Measurements from ENCODE around the gene RND3.

RND3 gene

DNA sequence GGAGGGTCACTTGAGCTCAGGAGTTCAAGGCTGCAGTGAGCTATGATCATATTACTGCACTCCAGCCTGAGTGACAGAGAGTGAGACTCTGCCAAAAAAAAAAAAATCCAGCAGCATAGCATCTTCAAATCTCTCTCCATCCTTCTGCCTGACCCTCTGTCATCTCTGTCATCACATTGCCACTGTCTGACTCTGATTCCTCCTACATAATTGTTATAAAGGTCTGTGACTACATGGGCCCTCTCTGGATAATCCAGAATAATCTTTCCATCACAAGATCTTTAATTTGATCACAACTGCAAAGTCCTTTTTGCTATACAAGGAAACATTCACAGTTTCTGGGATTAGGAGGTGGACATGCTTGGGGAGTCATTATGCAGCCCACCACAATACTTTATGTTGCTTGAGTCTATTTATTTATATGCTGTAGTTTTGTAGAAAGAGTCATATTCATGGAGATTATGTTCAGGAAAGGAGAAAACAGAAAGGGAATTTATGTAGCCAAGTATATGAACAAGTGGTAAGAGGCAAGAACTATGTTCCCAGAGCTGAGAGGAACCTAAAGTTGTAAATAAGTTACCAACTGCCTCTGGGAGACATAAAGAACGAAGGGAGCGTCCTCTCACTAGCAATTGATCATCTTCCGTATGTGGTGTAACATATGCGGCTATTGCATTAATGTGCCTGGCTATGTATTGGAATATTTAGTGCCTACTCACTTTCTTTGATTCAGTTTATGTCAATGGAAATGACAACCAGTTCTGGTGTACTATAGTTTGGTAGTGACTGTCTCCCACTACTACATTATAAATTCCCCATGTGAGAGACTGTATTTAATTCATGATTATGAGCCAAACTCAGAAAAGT lies 21.5 kb downstream of the RND3 start:
- no peak for DNase-seq (ENCODE audit: low read depth)
- TF ChIP-seq, protein P1, sequence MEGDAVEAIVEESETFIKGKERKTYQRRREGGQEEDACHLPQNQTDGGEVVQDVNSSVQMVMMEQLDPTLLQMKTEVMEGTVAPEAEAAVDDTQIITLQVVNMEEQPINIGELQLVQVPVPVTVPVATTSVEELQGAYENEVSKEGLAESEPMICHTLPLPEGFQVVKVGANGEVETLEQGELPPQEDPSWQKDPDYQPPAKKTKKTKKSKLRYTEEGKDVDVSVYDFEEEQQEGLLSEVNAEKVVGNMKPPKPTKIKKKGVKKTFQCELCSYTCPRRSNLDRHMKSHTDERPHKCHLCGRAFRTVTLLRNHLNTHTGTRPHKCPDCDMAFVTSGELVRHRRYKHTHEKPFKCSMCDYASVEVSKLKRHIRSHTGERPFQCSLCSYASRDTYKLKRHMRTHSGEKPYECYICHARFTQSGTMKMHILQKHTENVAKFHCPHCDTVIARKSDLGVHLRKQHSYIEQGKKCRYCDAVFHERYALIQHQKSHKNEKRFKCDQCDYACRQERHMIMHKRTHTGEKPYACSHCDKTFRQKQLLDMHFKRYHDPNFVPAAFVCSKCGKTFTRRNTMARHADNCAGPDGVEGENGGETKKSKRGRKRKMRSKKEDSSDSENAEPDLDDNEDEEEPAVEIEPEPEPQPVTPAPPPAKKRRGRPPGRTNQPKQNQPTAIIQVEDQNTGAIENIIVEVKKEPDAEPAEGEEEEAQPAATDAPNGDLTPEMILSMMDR (IDR thresholded peaks at IDR 0.05; ENCODE audit: low read depth, low read length, missing control alignments): no peak
- H3K4me3 ChIP-seq (ENCODE audit: low read depth, low read length): no peak overlapping the region
- in situ Hi-C loops (cut with HindIII; ENCODE audit: low sequenced_read_pairs): no loop called here

- in situ Hi-C loops (cut with HindIII; ENCODE audit: low sequenced_read_pairs): no loop called here
- DNase-seq (ENCODE audit: low read depth): no peak
- H3K4me3 ChIP-seq (ENCODE audit: low read depth, low read length): no peak overlapping the region
- TF ChIP-seq, protein P1 (IDR thresholded peaks at IDR 0.05; ENCODE audit: low read depth, low read length, missing control alignments): no peak
Measured at GRCh38 chr2:150464986-150465385, 22.5 kb downstream of the RND3 start.

- TF ChIP-seq, protein P1 (IDR thresholded peaks at IDR 0.05; ENCODE audit: low read depth, low read length, missing control alignments): no peak
- in situ Hi-C loops (cut with HindIII; ENCODE audit: low sequenced_read_pairs): no loop called here
- H3K4me3 ChIP-seq (ENCODE audit: low read depth, low read length): no peak overlapping the region
- no peak for DNase-seq (ENCODE audit: low read depth)
Measured at GRCh38 chr2:150464270-150464669, 23.2 kb downstream of the RND3 start.

DNA sequence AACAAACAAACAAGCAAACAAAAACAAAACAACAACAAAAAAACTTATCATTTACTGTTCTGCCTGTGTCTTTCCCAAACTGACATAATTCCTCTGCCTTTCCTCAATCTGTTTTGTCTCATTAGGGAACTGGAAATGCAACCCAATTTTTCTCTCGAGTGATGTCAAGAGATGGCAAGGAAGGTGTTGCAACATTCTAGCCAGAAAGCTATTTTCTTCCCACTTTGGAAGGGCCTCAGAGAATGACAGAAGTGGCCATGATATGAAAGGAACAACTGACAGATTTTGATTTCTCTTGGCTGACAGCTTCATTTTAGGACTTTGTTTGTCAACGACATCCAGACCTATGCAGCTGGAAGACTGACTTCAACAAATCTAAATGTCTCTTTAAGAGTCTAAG lies 24.7 kb downstream of the RND3 start:
- H3K4me3 ChIP-seq (ENCODE audit: low read depth, low read length): no peak overlapping the region
- in situ Hi-C loops (cut with HindIII; ENCODE audit: low sequenced_read_pairs): no loop called here
- no peak for DNase-seq (ENCODE audit: low read depth)
- TF ChIP-seq, protein P1 (IDR thresholded peaks at IDR 0.05; ENCODE audit: low read depth, low read length, missing control alignments): no peak

DNA sequence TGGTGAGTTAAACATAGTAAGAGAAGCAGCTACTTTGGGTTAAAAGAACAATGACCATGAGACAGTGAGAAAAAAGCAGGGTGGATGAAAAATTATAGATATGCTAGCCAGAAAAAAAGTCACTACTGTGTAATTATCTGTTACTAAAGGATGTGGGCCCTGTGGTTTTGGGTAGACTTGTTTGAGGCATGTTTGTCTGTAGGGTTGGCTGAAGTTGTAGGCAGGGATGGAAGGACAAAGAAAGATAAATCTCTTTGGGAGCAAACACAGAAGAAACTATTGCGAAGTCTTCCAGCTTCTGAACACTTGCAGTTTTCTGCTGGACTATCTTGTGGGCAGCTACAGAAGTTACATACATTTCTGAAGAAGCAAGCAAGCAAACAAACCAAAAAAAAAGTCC lies 28.2 kb downstream of the RND3 start:
- in situ Hi-C loops (cut with HindIII; ENCODE audit: low sequenced_read_pairs): no loop called here
- no peak overlapping the region for H3K4me3 ChIP-seq (ENCODE audit: low read depth, low read length)
- TF ChIP-seq, protein P1 (IDR thresholded peaks at IDR 0.05; ENCODE audit: low read depth, low read length, missing control alignments): no peak
- DNase-seq (ENCODE audit: low read depth): peak; percentile 53

- DNase-seq (ENCODE audit: low read depth): no peak
- TF ChIP-seq, protein P1 (IDR thresholded peaks at IDR 0.05; ENCODE audit: low read depth, low read length, missing control alignments): no peak
- in situ Hi-C loops (cut with HindIII; ENCODE audit: low sequenced_read_pairs): no loop called here
- no peak overlapping the region for H3K4me3 ChIP-seq (ENCODE audit: low read depth, low read length)
Measured at GRCh38 chr2:150450765-150451164, 36.7 kb downstream of the RND3 start.

All from astrocyte of the cerebellum (primary cell).